Measurements from ENCODE around the gene ZNF862. TPM values are rescaled to one million over a fixed set of nuclear protein-coding genes. Genes with fewer than 3 reads are reported as not detected.
"Not testable (repeated sequence)": the region's sequence is repeated elsewhere in the genome, so short reads cannot be mapped to it uniquely, and the experiment has no call there.

The ZNF862 gene
- total RNA-seq, 1 experiment from 2014 or later = 5.7 TPM

DNA sequence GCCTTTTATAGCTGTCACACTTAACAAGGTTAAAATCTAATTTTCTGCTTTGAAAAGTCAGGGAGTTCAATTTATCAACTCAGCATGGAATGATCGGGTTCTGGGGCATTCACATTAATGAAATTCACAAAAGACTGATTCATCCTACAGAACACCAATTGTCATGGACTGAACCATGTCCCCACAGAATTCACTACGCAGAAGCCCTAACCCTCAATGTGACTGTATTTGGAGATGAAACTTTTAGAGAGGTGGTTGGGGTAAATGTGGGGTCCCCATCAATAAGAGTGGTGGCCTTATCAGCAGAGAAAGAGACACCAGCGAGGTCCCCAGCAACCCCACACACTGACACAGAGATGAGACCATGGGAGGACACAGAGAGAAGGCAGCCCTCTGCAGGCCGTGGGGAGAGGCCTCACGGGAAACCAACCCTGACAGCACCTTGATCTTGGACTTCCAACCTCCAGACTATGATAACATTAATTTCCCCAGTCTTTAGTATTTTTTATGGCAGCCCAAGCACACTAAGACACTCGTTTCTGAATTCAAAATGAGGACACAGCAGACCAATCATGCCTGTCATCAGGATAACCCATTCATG lies 69.7 kb downstream of the ZNF862 start:
- intact Hi-C loops (cut with micrococcal nuclease; ENCODE audit: unreplicated experiment); DNase-seq (ENCODE audit: low spot score); H3K9me3 ChIP-seq (ENCODE audit: low read depth, low read length, poor library complexity, severe bottlenecking); H3K4me1 ChIP-seq (ENCODE audit: insufficient read depth, low read length, poor library complexity, severe bottlenecking); H3K4me3 ChIP-seq (ENCODE audit: low read depth, low read length, poor library complexity, severe bottlenecking); BruUV-seq (replicated peaks); H3K27ac ChIP-seq (ENCODE audit: low read depth, low read length, poor library complexity, severe bottlenecking); H3K36me3 ChIP-seq (ENCODE audit: insufficient read depth, low read length, poor library complexity, severe bottlenecking); POLR2A ChIA-PET (ENCODE audit: low non-redundant PET); H3K27me3 ChIP-seq (replicated peaks; ENCODE audit: insufficient read depth, low read depth, low read length, poor library complexity); CTCF ChIA-PET: not testable (repeated sequence)

GRCh38 chr7:149910219-149910618 lies 72.0 kb downstream of the ZNF862 start:
- H3K4me3 ChIP-seq (ENCODE audit: low read depth, low read length, poor library complexity, severe bottlenecking); DNase-seq (ENCODE audit: low spot score); POLR2A ChIA-PET (ENCODE audit: low non-redundant PET); H3K9me3 ChIP-seq (ENCODE audit: low read depth, low read length, poor library complexity, severe bottlenecking); intact Hi-C loops (cut with micrococcal nuclease; ENCODE audit: unreplicated experiment); BruUV-seq (replicated peaks); CTCF ChIA-PET; H3K4me1 ChIP-seq (ENCODE audit: insufficient read depth, low read length, poor library complexity, severe bottlenecking); H3K27ac ChIP-seq (ENCODE audit: low read depth, low read length, poor library complexity, severe bottlenecking); H3K36me3 ChIP-seq (ENCODE audit: insufficient read depth, low read length, poor library complexity, severe bottlenecking); H3K27me3 ChIP-seq (replicated peaks; ENCODE audit: insufficient read depth, low read depth, low read length, poor library complexity): not testable (repeated sequence)

- H3K9me3 ChIP-seq (ENCODE audit: low read depth, low read length, poor library complexity, severe bottlenecking); DNase-seq (ENCODE audit: low spot score); BruUV-seq (replicated peaks); H3K36me3 ChIP-seq (ENCODE audit: insufficient read depth, low read length, poor library complexity, severe bottlenecking); CTCF ChIA-PET; H3K27me3 ChIP-seq (replicated peaks; ENCODE audit: insufficient read depth, low read depth, low read length, poor library complexity); intact Hi-C loops (cut with micrococcal nuclease; ENCODE audit: unreplicated experiment); POLR2A ChIA-PET (ENCODE audit: low non-redundant PET); H3K4me3 ChIP-seq (ENCODE audit: low read depth, low read length, poor library complexity, severe bottlenecking); H3K27ac ChIP-seq (ENCODE audit: low read depth, low read length, poor library complexity, severe bottlenecking); H3K4me1 ChIP-seq (ENCODE audit: insufficient read depth, low read length, poor library complexity, severe bottlenecking): not testable (repeated sequence)
Observed at GRCh38 chr7:149912126-149912525, 74.0 kb downstream of the ZNF862 start.

Other genes with a start within 250 kb of the ZNF862 start
- gene ZNF467, start 64.8 kb upstream of the ZNF862 start, total RNA-seq (2021) = 3.5 and 7.5 TPM in 2 replicates
- gene ATP6V0E2, start 35.6 kb downstream of the ZNF862 start, total RNA-seq (2021) = 50.1 and 51.9 TPM in 2 replicates